Transverse colon (tissue), 4 donors: Measurements from ENCODE around the gene CDH24.

Experiments used
- CTCF ChIP-seq, 5 experiments: fragments of 200-600 bp in 3 of 5; fragments of 450-650 bp in 2 of 5; sonication (generic) in 3 of 5; IDR thresholded peaks; 1 replicate in 2 of 5; 2 replicates in 3 of 5; pipeline ENCODE4 v1.5.1; 2016 to 2017; ENCODE audit warnings: antibody characterized with exemption in 5 of 5, inconsistent platforms in 3 of 5, mild to moderate bottlenecking in 2 of 5, moderate library complexity in 1 of 5
- POLR2A ChIP-seq: fragments of 450-650 bp; IDR thresholded peaks from one replicate; pipeline ENCODE4 v1.6.1; 2016; ENCODE audit warnings: antibody characterized with exemption, mild to moderate bottlenecking, moderate library complexity
- POLR2AphosphoS5 ChIP-seq, 3 donors: sonication (generic); formaldehyde crosslinking; IDR thresholded peaks; one replicate each; pipeline ENCODE4 v1.6.1; 2016; ENCODE audit warnings: antibody characterized with exemption in 3 of 3

GRCh38 chr14:23020143-23021128, 36.9 kb downstream of the CDH24 start:
- TF ChIP-seq CTCF (IDR thresholded peaks at IDR 0.05), result no peak
- no peak for TF ChIP-seq POLR2A
- TF ChIP-seq POLR2AphosphoS5 (IDR thresholded peaks at IDR 0.05), result no peak
